IPS DF 19.7 (cell line): ENCODE measurements around the gene FBLN2.
"Not testable (repeated sequence)": the region's sequence is repeated elsewhere in the genome, so short reads cannot be mapped to it uniquely, and the experiment has no call there.

Experiments
- DNase-seq: peaks from one replicate; pipeline ENCODE4 v3.0.0-alpha.2; 2013; ENCODE audit warnings: low read depth, low spot score

Gene FBLN2

DNA sequence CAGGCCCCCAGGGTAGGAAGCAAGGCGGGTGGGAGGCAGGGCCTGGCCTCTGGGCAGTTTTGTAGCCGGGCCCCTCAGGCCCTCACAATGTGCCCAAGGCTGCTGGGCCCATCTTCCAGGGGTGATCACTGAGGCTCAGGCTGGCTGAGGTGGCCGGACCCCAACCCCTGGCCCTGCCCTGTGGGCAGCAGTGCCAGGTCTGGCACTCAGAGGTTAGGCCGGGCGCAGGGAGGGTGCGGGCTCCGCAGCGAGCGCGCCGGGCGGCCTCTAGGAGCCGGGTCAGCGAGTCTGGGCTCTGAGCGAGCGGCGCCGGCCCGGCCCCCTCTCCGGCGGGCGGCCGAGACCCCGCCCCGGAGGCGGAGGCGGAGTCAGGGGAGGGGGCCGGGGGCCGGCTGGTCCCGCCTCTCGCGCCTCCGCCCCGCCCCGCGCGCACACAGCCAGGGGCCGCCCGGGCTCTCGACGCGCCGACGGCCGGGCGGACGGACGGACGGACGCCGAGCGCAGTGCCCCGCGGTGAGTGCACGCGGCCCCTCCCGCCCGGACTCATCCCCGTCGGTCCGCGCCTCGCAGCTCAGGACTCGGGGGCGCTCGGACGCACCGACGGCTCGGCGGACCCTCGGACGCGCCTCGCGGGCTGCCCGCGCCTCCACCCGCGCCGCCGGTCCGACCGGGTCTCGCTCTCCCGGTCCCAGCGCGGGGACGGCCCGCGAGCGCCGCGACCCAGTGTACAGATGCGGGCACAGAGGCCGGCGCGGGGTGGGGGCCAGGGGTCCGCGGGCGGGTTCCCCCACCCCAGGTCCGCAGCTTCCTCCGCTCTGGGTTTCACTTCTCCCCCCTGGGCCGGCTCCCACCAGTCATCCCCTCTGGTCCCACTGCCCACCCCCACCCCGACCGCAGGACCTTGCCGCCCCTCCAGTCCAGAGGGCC is at the start of gene FBLN2:
TSS of gene FBLN2 (plus strand) at position 430 of the 927 bp plus-strand sequence. CDS start 21,231 bp downstream, outside the sequence.
- no peak for DNase-seq

DNA sequence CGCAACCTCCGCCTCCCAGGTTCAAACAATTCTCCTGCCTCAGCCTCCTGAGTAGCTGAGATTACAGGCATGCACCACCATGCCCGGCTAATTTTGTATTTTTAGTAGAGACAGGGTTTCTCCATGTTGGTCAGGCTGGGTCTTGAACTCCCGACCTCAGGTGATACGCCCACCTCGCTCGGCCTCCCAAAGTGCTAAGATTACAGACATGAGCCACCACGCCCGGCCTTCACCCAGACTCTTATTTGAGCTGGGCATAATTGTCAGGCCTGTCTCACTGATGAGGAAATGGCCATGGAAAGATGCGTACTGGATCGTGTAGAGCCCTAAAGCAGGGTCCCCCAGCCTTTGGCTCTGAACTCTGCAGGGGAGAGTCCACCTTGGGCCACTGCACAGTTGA is 49.7 kb upstream of the FBLN2 start:
- DNase-seq = not testable (repeated sequence)

DNA sequence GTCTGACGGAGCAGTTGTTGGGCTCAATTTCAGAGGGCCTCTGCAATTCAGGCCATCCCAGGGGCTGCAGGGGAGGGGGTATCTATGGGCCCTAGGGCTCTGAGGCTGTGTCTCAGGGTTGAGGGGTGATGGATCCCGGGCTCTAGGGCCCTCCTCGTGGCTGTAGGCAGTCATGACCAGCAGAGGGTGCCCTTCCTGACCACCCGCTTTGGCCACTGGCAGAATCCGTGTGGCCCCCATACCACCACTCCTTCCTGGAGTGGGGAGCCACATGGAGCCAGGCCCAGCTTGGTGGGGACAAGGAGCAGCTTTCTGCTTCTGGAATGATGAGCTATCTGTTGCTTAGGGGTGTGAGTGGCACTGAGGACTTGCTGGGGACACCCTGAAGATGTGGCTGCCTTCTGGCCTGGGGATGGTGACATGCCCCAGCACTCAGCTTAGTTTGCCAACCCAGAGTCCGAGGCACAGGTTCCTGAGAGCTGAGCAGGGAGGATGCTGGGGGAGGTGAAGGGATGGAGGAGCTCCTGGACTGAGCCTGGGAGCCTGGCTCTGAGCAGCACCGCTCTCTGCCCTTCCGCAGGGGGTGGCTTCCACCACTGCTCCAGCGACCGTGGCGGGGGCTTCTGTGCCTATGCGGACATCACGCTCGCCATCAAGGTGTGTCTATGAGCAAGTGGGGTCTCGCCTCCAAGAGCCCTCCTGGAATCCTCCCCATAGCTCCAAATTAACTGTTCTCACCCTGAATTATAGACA is 48.6 kb upstream of the FBLN2 start:
- no peak for DNase-seq

DNA sequence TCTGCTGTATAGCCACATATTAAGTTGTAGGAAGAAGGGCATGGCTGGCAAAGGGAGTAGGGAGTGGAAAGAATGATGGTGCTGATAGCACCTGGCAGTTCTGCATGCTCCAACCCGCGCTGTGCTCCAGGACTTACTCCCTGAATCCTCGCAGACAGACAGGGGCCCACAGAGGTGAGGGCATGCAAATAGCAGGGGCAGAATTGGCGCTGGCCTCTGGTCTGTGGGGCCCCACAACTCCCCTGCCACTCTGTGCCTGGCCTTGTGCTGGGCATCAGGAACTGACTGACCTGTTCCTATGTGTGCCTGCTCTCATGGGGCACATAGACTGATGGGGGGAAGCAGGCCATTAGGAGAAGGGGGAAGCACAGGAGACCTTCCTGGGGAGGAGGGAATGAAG is 47.9 kb upstream of the FBLN2 start:
- no peak for DNase-seq

DNA sequence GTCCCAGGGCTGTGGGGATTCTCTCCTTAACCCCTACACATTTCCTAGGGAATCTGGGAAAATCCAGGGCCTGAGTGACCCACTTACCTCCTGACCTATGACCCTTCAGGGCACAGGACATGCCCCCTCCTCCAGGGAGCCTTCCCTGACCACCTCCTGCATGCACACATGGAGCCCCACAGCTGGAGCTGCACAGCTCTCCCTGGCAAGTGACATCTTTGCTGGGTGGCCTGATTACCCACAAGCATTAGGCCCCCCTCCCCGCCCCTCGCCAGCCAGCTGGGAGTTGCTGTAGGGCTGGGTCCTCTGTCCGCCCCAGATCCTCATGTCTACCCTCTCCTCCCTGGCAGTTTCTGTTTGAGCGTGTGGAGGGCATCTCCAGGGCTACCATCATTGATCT is 47.4 kb upstream of the FBLN2 start:
- no peak for DNase-seq

DNA sequence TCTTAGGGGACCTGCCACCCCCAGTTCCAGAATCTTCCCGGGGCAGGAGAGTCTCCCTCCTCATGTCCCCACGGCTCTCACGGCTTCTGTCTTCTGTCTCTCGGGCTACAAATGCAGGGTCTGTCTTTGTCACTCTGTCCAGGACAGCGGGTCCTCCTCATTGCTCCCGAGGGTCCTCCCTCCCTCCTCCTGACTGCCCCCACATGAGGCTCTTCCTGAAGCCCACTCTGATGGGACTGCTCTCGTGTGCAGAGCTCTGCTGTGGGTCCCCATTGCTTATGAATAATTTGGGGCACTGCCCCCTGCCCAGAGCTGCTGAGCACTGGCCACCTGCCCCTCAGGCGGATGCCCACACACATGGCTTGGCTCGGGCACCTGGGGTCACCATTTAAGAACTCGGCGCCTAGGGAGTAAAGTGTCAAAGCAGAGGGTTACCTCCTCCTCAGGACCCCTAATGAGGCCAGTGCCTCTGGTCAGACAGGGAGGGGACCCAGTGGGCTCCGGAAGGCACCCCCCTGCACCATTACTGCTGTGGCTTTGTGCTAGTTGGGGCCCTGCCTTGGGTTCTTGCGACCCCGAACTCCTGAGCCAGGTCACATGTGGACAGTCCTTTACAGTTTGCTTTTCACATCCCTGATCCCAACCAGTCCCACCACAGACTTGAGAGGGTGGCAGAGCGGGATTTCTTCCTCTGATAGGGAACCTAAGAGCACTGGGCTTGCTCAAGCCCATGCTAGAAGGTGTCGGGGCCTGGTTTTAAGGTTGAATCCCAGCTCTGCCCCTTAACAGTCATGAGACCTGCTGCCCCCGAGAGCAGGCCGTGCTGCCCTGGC is 46.8 kb upstream of the FBLN2 start:
- DNase-seq = no peak

DNA sequence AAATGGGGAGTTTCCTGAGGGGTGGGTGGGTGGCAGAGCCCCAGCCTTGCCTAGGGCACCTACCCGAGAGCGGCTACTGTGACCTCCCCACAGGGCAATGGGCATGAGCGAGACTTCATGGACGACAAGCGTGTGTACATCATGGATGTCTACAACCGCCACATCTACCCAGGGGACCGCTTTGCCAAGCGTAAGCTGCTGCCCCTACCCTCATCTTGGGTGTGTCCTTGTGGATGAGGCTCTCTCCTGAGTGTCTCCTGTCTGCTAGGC is 46.2 kb upstream of the FBLN2 start:
- DNase-seq = no peak

DNA sequence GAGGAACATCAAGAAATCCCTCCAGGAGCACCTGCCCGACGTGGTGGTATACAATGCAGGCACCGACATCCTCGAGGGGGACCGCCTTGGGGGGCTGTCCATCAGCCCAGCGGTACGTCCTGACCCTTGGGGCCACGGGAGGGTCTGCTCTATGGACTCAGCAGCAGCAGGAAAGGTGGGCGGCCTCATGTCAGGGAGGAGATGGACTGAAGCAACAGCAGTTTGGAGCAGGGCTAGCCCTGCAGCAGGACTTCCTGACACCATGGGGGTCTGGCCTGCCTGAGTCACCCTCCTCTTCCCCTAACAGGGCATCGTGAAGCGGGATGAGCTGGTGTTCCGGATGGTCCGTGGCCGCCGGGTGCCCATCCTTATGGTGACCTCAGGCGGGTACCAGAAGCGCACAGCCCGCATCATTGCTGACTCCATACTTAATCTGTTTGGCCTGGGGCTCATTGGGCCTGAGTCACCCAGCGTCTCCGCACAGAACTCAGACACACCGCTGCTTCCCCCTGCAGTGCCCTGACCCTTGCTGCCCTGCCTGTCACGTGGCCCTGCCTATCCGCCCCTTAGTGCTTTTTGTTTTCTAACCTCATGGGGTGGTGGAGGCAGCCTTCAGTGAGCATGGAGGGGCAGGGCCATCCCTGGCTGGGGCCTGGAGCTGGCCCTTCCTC is 44.6 kb upstream of the FBLN2 start:
- no peak for DNase-seq

DNA sequence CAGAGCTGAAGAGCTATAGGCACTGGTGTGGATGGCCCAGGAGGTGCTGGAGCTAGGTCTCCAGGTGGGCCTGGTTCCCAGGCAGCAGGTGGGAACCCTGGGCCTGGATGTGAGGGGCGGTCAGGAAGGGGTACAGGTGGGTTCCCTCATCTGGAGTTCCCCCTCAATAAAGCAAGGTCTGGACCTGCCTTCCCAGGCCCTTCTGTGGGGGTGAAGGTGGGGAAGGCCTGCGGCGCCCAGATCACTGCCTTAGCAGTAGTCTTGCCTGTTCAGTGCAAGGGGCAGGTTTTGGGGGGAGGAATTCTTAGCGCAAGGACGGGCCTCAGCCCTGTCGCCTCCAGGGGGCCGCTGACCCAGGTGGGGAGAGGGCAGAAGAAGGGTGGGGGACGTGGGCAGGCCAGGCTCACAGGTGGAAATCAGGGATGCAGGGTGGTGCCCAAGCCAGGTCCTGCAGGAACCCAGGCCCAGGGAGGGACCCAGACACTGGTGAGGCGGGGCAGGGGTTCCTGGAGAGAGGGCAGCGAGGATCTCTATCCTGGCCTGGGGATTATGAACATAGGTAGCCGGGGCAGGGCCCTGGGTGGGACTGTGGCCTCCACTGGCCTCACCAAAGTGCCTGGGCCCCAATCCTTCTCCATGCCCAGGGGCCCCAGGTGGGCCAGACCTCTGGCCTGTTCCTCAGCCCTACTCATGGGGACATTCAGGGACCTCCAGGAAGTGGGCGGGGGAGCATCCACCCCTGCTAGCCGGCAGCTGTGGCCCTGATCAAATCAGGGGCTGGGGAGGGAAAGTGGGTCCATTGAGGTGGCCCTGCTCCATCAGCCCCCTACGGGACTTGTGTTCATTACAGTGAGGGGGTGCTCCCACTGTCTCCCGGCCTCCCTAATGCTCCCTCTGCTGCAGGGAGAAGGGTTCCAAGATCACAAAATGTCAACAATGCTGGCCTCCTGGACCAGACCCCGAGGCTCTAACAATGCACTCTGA is 43.5 kb upstream of the FBLN2 start:
- DNase-seq = no peak

DNA sequence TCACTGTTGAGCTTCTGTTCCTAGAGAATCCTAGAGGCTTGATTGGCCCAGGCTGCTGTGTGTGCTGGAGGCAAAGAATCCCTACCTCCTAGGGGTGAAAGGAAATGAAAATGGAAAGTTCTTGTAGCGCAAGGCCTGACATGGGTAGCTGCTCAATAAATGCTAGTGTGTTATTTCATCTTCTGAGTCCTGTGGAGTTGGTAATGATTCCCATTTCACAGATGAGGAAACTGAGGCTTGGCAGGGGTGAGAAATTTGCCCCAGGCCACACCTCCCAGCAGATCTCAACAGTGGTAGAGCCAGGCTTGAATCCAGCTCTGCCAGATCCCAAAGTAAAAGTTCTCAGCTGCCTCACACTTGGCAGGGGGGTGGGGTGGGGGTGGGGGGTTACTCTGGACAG is 42.7 kb upstream of the FBLN2 start:
- DNase-seq = no peak

DNA sequence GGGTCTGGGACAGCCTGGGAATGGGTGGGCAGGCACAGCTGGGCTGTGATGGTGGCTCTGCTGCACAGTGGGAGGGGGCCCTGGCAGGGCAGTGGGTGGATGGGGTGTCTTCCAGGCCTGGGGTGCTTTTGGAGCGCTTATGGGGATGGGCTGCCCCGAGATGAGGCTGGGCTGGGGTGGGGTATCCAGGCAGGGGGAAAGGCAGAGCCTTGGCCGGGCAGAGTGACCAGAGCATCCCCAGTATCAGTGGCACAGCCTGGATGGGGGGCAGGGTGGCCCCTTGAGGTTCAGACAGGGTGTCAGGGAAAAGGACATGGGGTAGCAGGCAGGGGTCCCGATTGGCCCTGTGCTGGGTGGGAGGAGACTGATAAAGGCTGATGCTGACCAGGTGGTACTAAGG is 42.2 kb upstream of the FBLN2 start:
- no peak for DNase-seq

DNA sequence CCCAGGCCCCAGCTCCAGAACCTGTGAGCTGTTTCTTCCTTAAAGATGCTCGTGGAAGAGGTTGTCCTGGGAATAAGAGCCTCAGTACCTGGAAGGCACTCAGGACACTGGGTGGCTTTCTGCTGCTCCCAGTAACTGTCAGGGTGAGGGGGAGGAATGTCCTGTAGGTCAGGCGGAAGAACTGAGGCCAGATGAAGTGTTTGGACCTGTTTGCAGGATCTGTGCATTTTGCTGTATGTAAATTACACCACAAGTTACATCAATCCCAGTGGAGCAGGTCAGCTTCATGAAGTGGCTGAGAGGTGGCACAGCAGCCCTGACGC is 41.7 kb upstream of the FBLN2 start:
- no peak for DNase-seq

DNA sequence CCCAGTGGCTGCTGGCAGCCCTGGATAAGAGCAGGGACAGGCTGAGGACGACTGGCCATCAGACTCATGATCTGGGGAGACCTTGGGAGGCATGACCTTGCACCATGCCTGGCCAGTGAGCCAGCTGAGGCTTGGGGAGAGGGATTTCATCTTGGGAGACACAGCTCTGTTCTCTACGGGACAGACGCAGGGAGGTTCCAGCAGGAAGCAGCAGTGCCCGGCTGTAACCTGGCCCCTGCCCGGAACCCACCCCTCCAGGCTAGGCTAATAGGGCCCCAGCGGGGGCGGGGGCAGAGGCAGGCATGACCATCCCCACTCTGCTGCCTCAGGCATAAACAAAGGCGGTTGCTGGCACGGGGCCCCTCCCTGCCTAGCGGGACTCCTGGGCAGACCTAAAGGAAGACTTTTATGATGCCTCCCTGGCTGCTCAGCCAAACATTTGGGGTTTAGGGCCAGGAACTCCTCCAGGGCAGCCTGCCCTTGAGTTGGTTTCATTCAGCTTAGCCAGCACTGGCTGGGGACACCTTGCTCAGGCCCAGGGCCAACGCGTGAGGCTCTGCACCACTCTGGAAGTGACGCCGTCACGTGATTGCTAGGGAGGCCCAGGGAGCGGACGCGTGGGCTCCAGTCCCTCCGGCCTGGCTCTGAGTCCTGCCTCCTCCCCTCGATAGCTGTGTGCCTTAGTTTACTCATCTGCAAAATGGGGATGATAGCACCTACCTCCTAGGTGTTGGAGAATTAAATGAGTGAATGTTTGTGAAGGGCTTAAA is 41.2 kb upstream of the FBLN2 start:
- no peak for DNase-seq

DNA sequence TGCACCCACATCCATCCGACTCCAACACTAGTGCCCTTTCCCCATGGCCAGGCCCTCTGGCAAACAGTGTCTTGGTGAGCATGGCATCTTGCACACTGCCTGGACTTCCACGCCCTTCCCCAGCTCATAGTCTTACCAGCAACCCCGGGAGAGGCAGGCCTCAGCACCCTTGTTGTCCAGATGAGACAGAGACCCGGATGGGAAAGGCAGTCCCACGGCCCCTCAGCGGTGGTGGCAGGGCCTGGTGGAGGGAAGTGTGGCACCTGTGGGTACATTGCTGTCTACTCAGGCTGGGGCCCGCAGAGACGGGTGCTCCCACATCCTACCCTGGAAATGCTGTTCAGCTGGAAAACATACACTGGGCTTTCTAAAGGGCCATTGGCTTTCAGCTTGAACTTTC is 40.4 kb upstream of the FBLN2 start:
- DNase-seq = no peak

DNA sequence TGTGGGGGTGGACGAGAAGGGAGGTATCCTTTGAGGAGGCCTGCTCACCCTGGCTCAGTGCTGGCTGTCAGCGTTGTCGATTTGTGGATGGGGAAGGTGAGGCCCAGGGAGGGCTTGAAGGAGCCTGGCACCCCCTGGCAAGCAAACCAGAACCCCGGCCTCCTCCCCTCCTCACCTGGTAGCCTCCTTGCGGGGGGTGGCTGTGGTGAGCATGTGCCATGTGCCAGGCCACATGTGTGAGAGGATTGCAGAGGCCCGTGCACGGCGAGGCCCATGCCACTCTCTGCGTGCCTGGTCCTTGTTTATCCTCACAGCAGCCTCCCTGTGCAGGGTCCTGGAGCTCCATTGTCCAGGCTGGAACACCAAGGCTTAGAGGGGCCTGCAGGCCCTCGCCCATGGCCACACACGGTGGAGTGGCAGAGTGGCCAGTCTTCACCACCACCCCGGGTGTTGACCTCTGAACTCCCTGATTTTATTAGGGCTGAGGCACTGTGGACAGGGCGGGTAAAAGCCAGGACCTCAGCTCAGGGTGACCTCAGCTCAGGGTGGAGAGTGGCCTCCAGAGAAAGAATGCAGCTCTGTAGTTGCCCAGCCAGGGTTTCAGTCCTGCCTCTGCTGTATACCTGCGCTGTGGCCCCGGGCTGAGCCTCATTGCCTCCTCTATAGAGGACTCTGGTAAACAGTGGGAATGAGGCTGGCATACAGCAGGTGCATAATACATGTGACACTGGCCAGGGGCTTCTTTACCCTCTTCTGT is 39.7 kb upstream of the FBLN2 start:
- DNase-seq = no peak

DNA sequence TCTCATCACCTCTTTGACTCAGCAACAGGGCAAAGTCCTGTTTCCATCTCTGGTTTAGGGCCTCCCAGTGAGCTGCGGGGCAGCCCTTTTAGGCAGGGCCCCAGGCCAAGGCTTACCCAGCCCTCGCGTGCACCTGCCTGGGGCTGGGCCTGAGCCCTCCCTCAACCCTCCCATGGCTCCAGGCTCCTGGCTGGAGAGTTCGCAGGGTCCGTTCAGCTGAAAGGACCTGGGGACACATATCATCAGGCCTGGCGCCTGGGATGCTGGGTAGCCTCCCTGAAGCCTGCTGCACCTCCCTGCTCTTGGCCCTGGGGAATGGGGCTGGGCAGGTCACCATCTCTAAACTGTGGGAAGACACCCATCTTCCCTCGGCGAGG is 39.1 kb upstream of the FBLN2 start:
- DNase-seq = no peak

DNA sequence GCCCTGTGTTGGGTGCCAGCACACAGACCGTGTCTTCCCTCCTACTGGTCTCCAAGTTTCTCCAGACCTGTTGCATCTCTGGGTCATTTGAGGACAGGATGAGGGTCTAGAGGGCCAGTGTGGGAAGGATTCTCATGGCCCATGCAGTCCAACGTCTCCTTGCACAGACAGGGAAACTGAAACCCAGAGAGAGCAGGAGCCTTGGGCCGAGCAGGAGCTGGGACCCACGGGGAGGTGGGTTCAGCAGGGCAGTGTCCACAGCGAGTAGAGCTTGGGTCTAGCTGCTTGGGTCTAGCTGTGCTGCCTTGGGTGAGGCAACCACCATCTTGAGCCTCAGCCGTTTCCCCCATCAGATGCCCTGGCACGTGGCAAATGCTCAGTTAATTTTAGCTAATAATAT is 36.5 kb upstream of the FBLN2 start:
- no peak for DNase-seq

DNA sequence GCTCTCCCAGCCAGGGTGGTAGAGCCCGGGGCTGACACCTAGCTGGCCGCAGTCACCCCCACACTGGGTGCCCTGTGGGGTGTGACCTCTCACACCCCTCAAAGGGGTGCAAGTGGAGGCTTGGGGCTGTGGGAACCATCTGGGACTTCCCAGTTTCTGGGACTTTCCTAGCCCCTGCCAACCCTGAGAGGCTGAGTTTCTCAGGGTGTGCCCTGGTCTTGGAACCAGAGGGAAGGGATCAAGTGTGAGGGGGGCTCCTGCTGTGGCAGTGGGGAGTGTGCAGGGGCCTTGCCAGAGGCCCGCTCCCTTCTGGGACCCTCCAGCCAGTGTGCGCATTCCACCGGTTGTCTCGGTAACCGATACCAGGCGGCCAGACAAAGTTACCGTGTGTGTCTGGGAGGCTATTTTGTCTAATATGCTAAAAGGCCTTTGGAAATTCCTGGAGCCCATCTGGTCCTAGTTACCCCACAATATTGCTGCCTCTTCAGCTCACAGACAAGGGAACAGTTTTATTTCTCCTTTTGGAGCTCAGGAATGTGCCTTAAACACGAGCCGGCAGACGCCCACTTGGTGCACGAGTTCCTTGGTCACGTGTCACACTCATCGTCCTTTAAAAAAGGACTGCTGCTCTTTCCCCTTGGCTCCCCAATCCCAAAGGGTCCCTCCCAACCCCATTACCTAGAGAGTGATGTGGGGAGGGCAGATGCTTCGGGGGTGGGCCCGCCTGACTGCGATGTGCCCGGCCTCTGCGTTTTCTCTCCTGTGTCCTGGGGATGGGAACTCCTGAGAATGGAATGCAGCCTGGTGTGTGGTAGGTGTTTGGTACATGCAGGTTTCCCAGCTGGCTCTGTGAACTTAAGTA is 35.6 kb upstream of the FBLN2 start:
- no peak for DNase-seq
